HG03457 (cell line): Measurements from ENCODE around the gene HTR3D.
"Not testable (repeated sequence)": the region's sequence is repeated elsewhere in the genome, so short reads cannot be mapped to it uniquely, and the experiment has no call there.

ENCODE experiments used
- ATAC-seq: cut with Tn5 transposase; IDR thresholded peaks from one replicate; pipeline ENCODE4 v1.9.1; 2021; ENCODE audit warnings: moderate number of reproducible peaks; ENCODE audit not compliant: unreplicated experiment

HTR3D gene

DNA sequence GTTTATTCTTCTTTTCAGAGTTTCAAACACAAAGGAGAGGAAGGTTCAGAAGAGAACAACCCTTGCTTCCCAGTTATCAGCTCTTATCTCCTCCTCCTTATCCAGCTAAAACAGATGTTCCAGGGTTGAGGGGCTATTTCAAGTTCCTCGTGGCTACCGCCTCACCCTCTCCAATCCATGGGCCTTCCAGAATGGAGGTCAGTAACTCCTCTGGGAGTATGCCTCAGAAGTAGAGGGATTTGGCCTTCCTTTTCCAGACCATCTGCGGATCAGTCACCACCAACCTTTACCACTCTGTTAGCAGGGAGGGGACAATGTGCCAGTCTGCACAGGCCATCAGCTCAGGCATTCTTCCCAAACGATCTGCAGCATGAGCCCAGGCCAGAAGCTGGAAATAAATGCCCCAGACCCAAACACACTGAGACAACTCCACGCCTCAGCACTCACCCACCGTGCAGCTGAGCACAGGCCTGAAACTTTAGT is 36.1 kb downstream of the HTR3D start:
- ATAC-seq, result no peak

DNA sequence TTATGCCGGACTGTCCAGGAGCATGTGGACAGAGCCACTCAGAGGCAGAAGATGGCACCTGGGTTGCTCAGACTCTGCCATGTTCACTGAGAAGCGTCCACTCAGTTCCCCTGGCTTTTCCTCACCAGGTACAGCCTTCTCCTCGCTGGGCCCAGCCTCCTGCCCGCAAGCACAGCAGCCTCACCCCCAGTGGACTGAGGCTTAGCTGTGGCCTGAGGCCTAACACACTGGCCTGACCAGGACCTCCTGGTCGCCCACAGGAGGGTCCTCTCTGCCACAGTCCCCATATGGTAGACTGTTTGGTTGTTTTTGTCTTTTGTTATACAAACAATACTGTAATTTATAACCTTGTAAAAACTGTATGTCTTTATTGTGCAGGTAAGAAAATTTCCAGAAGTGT is 36.8 kb downstream of the HTR3D start:
- ATAC-seq, result no peak

DNA sequence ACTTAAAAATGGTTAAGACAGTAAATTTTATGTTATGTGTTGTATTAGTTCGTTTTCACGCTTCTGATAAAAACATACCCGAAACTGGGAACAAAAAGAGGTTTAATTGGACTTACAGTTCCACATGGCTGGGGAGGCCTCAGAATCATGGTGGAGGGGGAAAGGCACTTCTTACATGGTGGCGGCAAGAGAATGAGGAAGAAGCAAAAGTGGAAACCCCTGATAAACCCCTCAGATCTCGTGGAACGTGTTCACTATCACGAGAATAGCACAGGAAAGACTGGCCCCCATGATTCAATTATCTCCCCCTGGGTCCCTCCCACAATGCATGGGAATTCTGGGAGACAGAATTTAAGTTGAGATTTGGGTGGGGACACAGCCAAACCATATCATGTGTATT is 39.6 kb downstream of the HTR3D start:
- not testable (repeated sequence) for ATAC-seq

DNA sequence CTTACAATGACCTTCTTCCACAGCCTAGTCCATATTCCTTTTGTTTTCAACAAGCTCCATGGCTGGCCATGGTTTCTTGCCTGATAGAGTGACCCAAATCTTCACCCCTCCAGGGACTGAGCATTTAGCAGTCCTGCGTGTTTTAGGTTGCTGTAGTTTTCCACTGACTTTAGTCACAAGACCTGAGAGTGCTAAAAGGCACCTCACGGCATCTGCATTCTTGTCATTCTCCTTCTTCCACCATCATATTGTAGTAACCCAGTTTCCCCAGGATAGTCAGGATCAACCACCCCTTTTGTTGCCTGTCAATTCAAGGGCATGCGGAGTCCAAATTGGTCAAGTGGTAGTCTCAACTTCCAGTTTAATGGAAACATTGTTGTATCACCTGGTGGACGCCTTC is 42.1 kb downstream of the HTR3D start:
- ATAC-seq, result no peak

DNA sequence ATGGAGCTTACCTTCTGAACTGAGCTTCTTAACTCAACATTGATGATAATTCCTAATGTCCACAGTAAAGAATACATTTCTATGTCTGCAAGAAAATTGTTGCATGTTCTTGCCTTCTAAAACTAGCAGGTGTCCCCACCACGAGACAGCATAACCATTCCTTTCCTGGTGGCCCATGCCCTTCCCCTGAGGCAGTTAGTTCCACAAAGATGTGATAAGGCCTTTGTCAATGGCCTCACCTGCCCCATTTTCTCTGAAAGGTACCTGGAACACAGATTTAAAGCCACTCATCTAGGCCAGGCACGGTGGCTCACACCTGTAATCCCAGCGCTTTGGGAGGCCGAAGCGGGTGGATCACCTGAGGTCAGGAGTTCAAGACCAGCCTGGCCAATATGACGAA is 44.4 kb downstream of the HTR3D start:
- no peak for ATAC-seq

DNA sequence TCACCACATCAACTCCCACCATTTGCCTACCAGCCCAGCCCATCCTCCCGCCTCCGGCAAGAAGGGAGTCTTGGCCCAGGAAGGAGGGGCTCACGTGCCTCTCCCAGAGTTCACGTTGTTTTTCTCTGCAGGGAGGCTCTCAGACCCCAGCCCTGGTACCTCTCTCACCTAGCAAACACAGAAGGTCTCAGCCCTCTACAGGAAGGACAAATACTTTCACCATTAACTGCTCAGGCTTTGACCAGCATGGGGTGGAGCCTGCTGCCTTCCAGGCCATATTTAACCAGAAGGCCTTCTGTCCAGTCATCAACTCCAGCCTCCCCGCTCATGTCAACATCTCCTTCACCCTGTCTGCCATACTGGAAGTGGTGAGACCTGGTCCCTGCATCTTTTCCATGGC is 46.3 kb downstream of the HTR3D start:
- no peak for ATAC-seq

DNA sequence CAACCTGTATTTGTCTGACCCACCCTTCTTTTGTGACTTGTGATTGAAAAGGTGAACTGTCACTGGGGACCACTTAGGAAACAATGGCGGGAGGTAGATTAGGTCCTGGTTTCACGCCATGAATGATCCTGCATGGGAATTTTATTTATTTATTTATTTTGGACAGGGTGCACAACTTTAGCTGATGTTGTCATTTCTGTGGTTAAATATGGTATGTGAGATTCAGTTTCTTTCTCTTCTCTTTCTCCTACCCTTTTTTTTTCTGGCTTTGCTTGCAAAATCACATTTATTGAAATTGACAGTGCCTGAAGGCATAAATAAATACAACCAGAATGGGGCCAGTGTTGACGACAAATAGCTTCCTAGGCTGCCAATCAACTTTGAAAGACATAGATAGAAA is 47.3 kb downstream of the HTR3D start:
- no peak for ATAC-seq

DNA sequence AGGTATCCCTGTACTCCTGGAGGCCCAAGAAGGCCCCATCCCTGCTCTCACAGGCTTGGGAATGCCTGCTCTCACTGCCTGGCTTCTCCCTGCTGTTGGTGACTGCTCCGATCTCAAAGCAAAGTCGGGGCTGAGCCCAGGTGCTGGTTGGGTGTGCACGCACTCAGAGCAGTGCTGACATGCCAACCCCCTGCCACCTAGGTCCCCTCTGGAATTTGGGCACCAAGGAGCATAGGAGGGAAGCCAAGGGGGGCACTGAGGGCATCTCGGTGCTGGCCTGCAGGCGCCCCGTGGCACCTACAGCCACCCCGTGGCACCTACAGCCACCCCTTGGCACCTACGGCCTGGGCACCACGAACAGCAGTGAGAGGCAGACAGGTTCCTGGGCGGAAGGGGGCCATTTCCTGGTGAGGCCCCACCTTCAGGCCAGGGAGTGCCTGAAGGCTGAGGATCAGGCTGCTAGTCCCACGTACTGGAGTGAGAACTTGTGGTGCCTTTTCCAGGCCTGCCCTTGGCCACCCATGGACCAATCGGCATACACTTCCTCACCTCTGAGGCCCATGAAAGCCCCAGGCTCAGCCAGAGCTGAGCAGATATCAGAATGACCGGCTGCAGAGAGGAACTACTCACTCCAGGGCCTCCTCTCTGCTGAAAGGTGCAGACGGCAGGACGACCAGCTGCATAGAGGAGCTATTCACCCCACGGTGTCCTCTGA is 49.7 kb downstream of the HTR3D start:
- no peak for ATAC-seq

DNA sequence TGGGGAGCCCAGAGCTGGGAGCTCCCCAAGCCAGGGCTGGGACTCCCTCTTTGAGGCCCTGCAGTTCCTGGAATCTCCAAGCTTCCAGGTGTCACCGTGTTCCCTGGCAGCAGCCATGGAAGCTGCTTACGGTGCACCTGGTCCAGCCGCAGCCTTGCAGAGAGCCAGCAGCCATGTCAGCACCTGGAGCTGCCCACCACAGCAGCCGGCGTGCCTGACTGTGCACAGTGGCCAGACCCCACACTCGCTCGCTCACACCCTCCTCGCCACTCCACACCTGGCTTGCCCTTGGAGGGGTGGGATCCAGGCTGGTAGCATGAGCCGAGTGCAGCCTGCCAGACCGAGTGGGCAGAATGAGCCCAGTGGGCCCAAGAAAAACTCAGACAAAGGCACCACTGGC is 50.5 kb downstream of the HTR3D start:
- ATAC-seq, result no peak

DNA sequence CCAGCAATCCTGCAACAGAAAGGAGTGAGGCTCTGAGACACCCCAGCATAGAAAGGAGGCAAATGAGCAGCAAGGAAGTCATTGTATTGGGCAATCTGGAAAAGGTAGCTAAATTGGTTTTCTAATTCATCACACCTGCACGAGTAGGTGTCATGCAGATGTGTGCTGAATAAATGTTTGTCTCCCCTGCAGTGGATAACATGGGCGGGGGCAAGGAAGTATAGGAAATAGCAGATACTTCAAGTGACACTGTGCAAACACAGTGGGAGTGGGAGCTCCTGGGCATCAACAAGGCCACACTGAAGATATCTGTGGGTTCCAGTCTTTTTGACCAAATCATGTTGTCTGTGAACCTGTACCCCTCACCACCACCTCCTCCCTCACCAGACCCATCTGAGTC is 50.9 kb downstream of the HTR3D start:
- no peak for ATAC-seq

DNA sequence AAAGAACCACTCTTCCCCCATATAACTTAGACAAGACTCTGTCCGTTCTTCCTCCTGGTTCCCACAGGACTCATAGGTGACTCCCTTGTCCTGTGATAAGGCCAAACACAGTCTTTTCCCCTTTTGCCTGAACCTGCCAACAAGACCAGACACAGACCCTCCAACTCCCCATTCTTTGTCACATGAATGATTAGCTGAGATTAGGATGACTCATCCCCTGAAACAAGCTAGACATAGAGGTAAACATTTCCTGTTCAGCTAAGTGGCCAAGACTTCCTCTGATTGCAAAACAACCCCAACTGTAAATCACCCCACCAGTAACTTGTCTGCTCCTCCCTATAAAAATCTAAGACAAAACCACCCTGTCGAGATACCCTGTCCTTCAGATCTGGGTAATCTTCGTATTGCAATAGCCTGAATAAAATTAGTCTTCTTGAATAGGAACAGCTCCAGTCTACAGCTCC is 53.9 kb downstream of the HTR3D start:
- no peak for ATAC-seq
